HG03060 (cell line): ENCODE data around the gene POLR3GL.
"Not testable (repeated sequence)": the region's sequence is repeated elsewhere in the genome, so short reads cannot be mapped to it uniquely, and the experiment has no call there.

ENCODE experiments used
- ATAC-seq: cut with Tn5 transposase; IDR thresholded peaks from one replicate; pipeline ENCODE4 v1.9.1; 2021; ENCODE audit warnings: low read depth, moderate number of reproducible peaks; ENCODE audit not compliant: unreplicated experiment

POLR3GL gene

DNA sequence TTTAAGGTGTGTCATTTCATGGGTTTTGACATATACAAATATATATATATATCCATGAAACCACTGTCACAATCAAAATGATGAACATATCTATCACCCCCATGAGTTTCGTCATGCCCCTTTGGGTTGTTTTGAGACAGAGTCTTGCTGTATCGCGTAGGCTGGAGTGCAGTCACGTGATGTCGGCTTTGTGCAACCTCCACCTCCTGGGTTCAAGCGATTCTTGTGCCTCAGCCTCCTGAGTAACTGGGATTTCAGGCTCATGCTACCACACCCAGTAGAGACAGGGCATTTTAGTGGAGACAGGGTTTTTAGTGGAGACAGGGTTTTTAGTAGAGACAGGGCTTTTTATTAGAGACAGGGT, 49.1 kb downstream of the POLR3GL start:
- ATAC-seq = no peak

DNA sequence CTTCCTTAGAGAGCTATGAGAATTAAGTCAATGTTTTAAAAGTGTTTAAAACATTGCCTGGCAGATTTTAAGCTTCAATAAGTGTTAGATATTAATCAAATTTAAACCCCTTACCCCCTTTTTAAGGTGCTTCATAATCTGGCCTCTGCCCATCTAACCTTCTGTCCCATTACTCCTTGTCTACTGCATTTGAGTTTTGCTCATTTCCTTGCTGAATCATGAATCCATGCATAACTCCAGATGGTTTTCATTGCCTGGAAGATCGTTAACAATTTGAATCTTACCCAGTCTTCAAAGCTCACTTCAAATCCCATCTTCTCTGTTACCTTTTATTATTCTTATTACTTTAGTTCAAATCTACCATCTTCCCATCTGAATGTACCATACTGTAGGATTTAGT, 52.4 kb downstream of the POLR3GL start:
- ATAC-seq = no peak

DNA sequence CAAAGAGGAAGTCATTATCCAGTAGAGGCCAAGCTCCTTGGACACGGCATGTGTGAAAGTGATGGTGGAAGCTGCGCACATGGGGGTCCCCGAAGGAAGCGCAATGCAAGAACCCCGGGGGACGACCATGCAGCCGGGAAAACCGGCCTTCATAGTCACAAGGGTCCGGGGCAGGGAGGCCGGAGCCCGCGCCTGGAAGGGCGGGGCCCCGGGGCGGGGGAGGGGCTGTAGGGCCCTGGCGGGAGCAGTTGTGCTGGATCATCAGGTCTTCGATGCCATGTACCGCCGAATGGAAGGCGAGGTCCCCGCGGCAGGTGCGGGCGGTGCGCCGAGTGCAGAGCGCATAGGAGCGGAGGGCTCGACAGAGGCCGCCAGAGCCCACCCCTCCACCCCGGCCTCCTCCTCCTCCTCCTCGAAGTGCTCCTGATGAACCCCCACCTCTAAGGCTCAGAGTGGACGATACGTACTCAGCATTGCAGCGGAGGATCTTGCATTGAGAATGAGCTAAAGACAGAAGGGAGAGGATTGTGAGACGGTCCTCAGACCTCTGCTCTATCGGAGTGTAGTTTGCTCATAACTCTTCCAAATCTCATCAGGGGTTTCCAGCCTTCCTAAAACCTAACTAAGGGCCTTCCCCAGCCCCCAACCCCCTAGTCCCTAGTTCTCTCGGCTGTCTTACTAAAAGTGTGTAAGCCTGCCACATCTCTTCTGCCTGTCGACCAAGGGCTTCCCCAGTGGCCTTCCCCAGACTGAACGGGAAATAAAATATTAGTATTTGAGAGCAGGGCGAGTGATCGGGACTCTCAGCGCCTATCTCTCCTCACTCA, 55.0 kb downstream of the POLR3GL start:
- no peak for ATAC-seq

DNA sequence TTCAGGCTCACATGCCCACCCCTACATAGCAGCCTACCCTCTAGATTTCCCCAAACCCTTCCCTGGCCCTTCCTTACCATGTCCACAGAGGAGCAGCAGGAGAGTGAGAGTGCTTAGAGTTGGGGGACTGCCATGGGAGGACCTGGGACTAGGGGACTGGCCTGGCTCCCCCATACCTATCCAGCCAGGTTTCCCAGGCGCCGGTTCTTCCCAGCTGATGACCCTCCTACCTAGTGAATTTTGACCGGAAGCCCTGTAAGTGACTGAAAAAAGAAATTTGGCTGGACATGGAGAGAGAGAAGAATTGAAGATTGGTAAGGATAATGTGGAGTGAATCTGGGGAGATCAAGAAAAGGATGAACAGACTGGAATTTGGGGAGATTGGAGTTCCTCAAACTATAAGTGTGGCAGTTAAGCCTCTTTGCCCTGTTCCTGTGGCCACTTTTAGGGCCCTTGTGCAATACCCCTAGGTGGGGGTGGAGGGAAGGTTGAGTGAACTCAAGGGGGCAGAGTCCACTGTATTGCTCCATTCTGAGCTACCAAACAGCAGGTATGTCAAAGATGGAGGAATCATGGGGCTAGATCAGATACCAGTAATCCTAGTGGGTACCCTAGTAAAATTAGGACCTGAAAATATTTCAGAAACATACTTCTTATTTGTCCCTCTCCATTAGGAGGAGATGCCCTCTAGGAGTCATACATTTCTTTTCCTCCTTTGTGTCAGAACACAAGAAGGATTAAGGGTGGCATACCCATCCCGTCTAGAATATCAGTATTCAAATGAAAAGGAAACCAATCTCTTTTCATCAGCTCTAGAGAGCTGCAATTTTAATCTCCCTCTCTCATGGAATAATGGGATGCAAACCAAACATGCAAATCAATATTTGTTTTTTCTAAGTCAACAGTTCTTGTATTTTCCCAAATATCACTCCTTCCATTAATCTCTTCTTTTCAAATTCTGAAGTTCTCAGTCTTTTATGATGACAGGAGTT, 55.9 kb downstream of the POLR3GL start:
- no peak for ATAC-seq

DNA sequence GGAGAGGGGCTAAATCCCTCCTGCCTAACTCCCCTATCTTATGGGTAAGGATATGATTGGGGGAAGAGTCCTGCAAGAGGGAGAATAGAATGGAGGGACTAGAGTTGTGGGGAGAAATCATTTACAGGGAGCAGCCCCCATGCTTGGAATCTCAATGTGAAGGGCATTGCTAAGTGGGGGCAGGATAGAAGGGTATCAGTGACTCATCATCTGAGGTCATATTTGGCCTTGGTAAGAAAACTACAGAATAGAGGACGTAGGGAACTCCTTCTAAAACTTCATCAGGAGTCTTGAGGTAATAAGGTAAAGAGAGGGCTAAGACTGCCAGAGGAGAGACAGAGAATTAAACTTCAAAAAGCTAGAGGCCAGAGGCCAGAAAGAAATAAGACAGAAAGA, 56.6 kb downstream of the POLR3GL start:
- no peak for ATAC-seq

DNA sequence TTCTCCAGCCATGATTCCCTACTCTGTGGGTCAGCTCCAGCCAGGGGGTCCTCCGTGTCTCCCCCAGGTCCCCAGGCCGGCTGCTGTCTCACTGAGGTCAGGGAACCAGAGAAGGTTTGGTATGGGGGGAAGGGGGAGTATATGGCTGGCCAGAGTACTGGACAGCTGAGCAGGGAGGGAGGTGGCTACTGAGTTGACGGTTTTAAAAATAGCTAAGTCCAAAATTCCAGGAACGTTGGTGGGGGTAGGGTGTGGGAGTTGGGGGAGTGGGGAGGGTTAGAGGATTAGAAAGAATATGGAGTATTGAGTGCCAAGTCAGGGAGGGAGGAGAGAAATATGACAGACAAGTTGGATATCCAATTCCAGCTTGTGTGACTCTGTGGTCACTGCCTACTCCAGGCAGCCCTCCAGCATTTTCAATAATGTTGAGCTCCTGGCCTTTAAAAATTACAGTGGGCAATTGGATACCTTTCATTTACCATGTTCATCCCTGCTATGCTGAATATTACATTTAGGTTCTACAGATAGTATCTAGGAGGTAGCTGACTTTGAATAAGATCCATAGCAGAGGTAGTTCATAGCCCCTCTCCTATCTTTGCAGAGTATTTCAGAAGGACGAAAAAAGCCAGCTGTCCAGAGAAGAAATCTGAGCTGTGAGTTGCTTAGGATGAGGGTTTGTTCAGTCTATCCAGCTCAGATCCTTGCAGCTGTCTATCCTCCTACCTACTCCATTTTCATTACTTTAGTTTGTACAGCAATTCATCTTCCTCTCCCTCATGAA, 57.3 kb downstream of the POLR3GL start, which contains the start of gene HJV:
Gene HJV (minus strand): TSS at position 114 of the 781 bp plus-strand sequence. CDS start 1,504 bp downstream, outside the sequence.
- no peak for ATAC-seq

DNA sequence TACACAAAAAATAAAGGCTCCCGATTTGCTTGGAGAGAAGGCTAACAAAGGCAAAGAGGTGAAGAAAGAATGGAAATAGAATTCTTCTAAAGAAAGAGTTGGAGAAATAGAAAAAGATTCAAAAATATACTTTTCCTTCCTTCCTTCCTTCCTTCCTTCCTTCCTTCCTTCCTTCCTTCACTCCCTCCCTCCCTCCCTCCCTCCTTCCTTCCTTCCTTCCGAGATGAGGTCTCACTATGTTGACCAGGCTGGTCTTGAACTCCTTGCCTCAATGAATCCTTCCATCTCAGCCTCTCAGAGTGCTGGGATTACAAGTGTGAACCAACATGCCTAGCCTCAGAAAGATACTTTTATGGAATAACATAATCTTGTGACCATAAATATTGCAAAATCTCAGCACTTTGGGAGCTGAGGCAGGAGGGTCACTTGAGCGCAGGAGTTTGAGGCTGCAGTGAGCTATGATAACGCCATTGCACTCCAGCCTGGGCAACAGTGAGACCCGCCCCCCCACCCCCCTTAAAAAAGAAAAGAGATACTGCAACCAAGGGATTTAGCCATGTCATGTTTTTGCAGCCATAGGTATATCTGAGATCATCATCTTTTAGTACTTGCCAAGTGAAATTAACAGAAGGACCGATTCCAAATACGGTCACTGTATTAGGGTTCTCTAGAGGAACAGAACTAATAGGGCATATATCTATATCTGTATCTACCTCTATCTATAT, 58.1 kb downstream of the POLR3GL start:
- ATAC-seq = no peak

DNA sequence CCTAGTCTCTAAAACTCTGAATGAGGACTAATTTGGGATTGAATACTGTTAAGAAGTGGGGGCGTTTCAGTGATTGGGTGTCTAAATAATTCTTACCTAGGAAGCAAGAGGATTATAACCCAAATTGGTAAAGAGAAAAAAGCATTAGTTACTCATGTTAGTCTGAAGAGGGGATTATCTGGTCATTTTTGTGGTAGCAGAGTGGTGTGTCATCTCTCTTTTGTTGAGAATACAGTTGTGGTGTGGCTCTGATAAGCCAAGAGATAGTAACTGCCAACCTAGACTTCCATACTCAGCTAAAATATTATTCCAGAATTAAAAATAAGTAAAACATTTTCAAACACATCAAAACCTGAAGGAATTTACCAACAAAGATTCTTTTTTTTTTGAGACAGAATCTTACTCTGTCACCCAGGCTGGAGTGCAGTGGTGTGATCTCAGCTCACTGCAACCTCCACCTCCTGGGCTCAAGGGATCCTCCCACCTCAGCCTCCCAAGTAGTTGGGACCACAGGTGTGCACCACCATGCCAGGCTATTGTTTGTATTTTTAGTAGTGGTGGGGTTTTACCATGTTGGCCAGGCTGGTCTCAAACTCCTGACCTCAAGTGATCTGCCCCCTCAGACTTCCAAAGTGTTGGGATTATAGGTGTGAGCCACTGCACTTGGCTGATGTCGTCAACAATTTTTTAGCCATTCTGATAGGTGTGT, 61.5 kb downstream of the POLR3GL start:
- ATAC-seq = not testable (repeated sequence)

DNA sequence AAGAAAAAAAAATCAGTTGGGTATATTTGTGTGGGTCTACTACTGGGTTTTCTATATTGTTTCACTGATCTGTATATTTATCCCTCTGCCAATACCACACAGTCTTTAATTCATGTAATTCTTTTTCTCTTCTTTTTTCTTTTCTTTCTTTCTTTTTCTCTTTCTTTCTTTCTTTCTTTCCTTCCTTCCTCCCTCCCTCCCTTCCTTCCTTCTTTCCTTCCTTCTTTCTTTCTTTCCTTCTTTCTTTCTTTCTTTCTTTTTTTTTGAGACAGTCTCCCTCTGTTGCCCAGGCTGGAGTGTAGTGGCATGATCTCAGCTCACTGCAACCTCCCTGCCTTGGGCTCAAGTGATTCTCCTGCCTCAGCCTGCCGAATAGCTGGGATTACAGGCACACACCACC, 62.2 kb downstream of the POLR3GL start:
- not testable (repeated sequence) for ATAC-seq
